Measurements from ENCODE around the gene MUCL3.

The MUCL3 gene

DNA sequence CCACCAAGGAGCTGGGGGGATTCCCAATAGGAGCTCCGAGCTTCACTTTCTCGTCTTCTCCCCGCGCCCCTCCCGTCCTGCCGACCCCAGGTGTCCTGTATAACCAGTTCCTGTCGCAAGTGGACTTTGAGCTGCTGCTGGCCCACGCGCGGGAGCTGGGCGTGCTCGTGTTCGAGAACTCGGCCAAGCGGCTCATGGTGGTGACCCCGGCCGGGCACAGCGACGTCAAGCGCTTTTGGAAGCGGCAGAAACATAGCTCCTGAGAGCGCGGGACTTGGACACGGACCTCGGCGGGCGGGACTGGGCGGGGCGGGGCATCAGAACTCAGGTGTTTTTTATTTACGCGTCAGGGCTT is 27.1 kb upstream of the MUCL3 start:
- peak in 1 of 2 experiments; percentile 8 for DNase-seq (ENCODE audit: low read depth in 1 of 2, low spot score in 1 of 2)
- Histone ChIP-seq H3K4me3 (replicated peaks; ENCODE audit: insufficient read depth, low read length) (peak overlapping the region; percentile 56), H3K27me3 (ENCODE audit: insufficient read depth, poor library complexity, severe bottlenecking) (no peaks in the 10 kb centered on the region), H3K27ac (replicated peaks) (no peak overlapping the region)
- TF ChIP-seq POLR2AphosphoS5 (IDR thresholded peaks at IDR 0.05; ENCODE audit: low read depth) (no peak), GABPA (IDR thresholded peaks at IDR 0.05; ENCODE audit: low read depth) (no peak), SPI1 (IDR thresholded peaks at IDR 0.05; ENCODE audit: borderline replicate concordance, low read depth) (no peak)
- TF ChIP-seq, protein P1, sequence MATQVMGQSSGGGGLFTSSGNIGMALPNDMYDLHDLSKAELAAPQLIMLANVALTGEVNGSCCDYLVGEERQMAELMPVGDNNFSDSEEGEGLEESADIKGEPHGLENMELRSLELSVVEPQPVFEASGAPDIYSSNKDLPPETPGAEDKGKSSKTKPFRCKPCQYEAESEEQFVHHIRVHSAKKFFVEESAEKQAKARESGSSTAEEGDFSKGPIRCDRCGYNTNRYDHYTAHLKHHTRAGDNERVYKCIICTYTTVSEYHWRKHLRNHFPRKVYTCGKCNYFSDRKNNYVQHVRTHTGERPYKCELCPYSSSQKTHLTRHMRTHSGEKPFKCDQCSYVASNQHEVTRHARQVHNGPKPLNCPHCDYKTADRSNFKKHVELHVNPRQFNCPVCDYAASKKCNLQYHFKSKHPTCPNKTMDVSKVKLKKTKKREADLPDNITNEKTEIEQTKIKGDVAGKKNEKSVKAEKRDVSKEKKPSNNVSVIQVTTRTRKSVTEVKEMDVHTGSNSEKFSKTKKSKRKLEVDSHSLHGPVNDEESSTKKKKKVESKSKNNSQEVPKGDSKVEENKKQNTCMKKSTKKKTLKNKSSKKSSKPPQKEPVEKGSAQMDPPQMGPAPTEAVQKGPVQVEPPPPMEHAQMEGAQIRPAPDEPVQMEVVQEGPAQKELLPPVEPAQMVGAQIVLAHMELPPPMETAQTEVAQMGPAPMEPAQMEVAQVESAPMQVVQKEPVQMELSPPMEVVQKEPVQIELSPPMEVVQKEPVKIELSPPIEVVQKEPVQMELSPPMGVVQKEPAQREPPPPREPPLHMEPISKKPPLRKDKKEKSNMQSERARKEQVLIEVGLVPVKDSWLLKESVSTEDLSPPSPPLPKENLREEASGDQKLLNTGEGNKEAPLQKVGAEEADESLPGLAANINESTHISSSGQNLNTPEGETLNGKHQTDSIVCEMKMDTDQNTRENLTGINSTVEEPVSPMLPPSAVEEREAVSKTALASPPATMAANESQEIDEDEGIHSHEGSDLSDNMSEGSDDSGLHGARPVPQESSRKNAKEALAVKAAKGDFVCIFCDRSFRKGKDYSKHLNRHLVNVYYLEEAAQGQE (IDR thresholded peaks at IDR 0.05; ENCODE audit: insufficient replicate concordance, low read depth) = no peak
- TF ChIP-seq, protein P2, sequence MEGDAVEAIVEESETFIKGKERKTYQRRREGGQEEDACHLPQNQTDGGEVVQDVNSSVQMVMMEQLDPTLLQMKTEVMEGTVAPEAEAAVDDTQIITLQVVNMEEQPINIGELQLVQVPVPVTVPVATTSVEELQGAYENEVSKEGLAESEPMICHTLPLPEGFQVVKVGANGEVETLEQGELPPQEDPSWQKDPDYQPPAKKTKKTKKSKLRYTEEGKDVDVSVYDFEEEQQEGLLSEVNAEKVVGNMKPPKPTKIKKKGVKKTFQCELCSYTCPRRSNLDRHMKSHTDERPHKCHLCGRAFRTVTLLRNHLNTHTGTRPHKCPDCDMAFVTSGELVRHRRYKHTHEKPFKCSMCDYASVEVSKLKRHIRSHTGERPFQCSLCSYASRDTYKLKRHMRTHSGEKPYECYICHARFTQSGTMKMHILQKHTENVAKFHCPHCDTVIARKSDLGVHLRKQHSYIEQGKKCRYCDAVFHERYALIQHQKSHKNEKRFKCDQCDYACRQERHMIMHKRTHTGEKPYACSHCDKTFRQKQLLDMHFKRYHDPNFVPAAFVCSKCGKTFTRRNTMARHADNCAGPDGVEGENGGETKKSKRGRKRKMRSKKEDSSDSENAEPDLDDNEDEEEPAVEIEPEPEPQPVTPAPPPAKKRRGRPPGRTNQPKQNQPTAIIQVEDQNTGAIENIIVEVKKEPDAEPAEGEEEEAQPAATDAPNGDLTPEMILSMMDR (IDR thresholded peaks at IDR 0.05; ENCODE audit: insufficient read depth, low read length) = no peak

DNA sequence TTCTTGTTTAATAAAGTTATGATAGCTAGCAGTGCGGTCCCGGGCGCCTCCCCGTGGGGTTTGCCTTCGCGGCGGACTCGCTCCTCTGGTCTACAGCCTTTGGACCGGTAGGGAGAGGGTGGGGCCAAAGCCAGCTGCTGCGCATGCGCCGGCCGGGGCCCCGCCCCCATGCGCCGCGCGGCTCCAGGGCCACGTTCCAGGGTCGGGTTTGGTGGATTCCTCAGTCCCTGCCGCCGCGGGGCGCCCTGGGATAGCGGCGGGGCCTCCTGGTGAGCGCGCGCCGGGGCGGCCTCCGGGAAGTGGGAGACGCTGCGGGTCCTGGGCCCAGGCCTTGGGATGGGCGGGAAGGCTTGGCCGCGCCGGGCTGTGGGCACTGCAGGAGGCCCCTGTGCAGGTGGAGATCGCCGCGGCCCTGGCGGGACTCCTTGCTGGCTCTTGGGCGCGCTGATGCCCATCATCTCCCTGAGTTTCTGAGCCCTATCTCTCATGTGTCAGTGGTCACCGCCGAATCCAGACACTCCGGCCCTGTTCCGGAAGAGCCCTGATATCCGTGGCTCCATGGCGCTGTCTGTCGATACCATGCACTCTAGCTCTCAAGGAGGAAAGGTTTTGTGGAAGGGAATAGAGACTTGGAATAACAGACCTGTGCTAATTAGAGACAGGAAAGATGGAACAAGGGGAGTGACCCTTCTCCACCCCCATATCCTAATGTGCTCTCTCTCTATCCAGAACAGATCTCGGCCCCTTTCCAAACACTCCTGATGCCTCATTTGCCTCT is 26.5 kb upstream of the MUCL3 start, which contains the start of gene VARS2:
VARS2 (plus strand) TSS at position 163 of the 778 bp plus-strand sequence; CDS start at position 762, 599 bp downstream.
- no peaks in the 10 kb centered on the region for H3K27me3 ChIP-seq (ENCODE audit: insufficient read depth, poor library complexity, severe bottlenecking)
- peak within 1 kb of the TSS; percentile 56 for H3K4me3 ChIP-seq (replicated peaks; ENCODE audit: insufficient read depth, low read length)
- TF ChIP-seq GABPA (IDR thresholded peaks at IDR 0.05; ENCODE audit: low read depth) (no peak), SPI1 (IDR thresholded peaks at IDR 0.05; ENCODE audit: borderline replicate concordance, low read depth) (no peak), POLR2AphosphoS5 (IDR thresholded peaks at IDR 0.05; ENCODE audit: low read depth) (peak; percentile 92)
- TF ChIP-seq, protein P1 (IDR thresholded peaks at IDR 0.05; ENCODE audit: insufficient replicate concordance, low read depth) = no peak
- TF ChIP-seq, protein P2 (IDR thresholded peaks at IDR 0.05; ENCODE audit: insufficient read depth, low read length) = no peak
- H3K27ac ChIP-seq (replicated peaks) = peak within 1 kb of the TSS; percentile 82
- DNase-seq (ENCODE audit: low read depth in 1 of 2, low spot score in 1 of 2) = peak; percentile 89 to 90

DNA sequence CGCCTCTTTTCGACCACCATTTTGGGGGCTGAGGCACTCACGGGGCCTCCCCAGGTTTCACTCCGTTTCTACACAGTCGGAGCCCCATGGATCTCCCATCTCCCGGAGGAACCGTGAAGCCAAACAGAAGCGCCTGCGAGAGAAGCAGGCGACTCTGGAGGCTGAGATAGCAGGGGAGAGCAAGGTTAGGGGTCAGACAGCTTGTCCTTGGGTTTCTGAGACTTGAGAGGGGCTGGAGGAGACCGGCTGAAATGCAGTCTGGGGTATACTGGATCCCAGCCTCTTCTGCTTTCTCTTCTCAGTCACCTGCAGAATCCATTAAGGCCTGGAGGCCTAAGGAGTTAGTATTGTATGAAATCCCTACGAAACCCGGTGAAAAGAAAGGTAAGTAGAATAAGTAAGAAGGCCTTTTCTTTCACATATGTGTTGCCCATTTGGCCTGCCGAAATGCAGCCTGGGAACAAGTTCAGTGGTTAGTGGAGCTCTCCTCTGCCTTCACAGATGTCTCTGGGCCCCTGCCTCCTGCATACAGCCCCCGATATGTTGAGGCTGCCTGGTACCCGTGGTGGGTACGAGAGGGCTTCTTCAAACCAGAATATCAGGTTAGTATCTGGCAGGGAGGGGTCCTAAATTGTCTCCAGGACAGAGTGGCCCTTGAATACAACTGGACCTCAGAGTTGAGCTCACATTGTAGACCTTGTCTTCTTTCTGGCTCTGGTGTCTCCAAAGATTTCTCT is 25.8 kb upstream of the MUCL3 start:
- Histone ChIP-seq H3K27ac (replicated peaks) (peak overlapping the region; percentile 82), H3K27me3 (ENCODE audit: insufficient read depth, poor library complexity, severe bottlenecking) (no peaks in the 10 kb centered on the region), H3K4me3 (replicated peaks; ENCODE audit: insufficient read depth, low read length) (peak overlapping the region; percentile 56)
- no peak for TF ChIP-seq SPI1 (IDR thresholded peaks at IDR 0.05; ENCODE audit: borderline replicate concordance, low read depth)
- no peak for TF ChIP-seq GABPA (IDR thresholded peaks at IDR 0.05; ENCODE audit: low read depth)
- DNase-seq (ENCODE audit: low read depth in 1 of 2, low spot score in 1 of 2) = peak in 1 of 2 experiments; percentile 8

DNA sequence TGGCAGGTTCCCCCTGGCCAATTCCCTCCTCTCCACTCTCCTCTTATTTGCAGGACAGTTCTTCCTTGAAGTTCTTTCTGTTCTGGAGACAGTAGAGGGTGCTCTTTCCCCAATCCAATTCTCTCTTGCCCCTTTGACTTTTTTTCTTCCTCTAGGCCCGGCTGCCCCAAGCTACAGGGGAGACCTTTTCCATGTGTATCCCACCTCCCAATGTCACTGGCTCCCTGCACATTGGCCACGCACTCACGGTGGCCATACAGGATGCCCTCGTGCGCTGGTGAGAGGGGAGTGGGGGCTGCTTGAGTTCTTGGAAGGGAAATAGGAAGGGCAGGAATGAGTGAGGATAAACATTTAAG is 25.2 kb upstream of the MUCL3 start:
- H3K4me3 ChIP-seq (replicated peaks; ENCODE audit: insufficient read depth, low read length) = no peak overlapping the region
- DNase-seq (ENCODE audit: low read depth in 1 of 2, low spot score in 1 of 2) = peak; percentile 36 to 54
- no peaks in the 10 kb centered on the region for H3K27me3 ChIP-seq (ENCODE audit: insufficient read depth, poor library complexity, severe bottlenecking)
- H3K27ac ChIP-seq (replicated peaks) = no peak overlapping the region; the same call in 1 of the 2 replicates
- TF ChIP-seq SPI1 (IDR thresholded peaks at IDR 0.05; ENCODE audit: borderline replicate concordance, low read depth) (no peak), POLR2AphosphoS5 (IDR thresholded peaks at IDR 0.05; ENCODE audit: low read depth) (no peak), GABPA (IDR thresholded peaks at IDR 0.05; ENCODE audit: low read depth) (no peak)
- TF ChIP-seq, protein P2 (IDR thresholded peaks at IDR 0.05; ENCODE audit: insufficient read depth, low read length) = peak; percentile 30
- TF ChIP-seq, protein P1 (IDR thresholded peaks at IDR 0.05; ENCODE audit: insufficient replicate concordance, low read depth) = no peak

Measured in HL-60 (cell line).